ENCODE measurements around the gene COL5A1.

DNA sequence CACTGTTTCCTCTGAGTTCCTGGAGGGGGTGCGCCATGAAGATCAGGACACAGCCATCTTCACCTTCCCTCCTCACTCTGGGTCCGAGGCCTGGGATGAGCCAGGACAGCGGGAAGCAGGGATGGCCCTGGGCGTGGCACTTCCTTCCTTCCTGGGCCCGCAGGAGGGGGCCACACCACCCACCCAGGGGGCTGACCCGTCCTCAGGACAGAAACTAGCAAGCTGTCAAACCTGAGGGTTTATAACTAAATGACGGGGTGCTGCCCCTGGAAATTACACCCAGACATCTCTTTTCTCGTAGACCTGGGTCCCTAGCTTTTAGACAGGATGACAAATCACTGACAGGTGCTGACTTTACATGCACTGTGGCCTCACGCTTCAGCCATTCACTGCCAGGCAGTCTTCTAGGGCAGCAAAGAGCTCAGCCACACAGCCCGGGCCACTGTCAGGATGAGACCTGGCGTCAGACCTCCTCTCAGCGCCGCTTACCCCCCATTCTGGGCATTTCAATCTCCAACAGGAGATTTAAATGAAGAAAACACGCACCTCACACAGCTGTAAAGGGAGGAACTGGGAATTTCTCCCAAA is 247.1 kb downstream of the COL5A1 start:
- no peak for TF ChIP-seq POLR2A (IDR thresholded peaks at IDR 0.05)
- TF ChIP-seq, protein P1, sequence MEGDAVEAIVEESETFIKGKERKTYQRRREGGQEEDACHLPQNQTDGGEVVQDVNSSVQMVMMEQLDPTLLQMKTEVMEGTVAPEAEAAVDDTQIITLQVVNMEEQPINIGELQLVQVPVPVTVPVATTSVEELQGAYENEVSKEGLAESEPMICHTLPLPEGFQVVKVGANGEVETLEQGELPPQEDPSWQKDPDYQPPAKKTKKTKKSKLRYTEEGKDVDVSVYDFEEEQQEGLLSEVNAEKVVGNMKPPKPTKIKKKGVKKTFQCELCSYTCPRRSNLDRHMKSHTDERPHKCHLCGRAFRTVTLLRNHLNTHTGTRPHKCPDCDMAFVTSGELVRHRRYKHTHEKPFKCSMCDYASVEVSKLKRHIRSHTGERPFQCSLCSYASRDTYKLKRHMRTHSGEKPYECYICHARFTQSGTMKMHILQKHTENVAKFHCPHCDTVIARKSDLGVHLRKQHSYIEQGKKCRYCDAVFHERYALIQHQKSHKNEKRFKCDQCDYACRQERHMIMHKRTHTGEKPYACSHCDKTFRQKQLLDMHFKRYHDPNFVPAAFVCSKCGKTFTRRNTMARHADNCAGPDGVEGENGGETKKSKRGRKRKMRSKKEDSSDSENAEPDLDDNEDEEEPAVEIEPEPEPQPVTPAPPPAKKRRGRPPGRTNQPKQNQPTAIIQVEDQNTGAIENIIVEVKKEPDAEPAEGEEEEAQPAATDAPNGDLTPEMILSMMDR (IDR thresholded peaks at IDR 0.05 in 4 of 5, conservative IDR thresholded peaks at IDR 0.05 in 1 of 5) = no peak
